NT2/D1 (cell line): Measurements from ENCODE around the gene CAMTA1.

ENCODE experiments used
- SUZ12 ChIP-seq: IDR thresholded peaks from 2 replicates; pipeline ENCODE4 v1.6.1; 2011; ENCODE audit not compliant: insufficient read length, insufficient read depth; ENCODE audit errors: extremely low read depth
- YY1 ChIP-seq: IDR thresholded peaks from 2 replicates; pipeline ENCODE4 v1.6.1; 2011; ENCODE audit not compliant: insufficient read length, insufficient read depth
- ZNF274 ChIP-seq: IDR thresholded peaks from 2 replicates; pipeline ENCODE4 v1.6.1; 2011; ENCODE audit warnings: mild to moderate bottlenecking, low read depth, low read length

GRCh38 chr1:7447736-7448135 lies 662.5 kb downstream of the CAMTA1 start:
- TF ChIP-seq SUZ12 (no peak), ZNF274 (no peak), YY1 (no peak)
